Renal cortex interstitium (tissue), 15 donors: ENCODE measurements around the gene RPL36. TPM values are rescaled to one million over a fixed set of nuclear protein-coding genes. Genes with fewer than 3 reads are reported as not detected.

Experiments used
- DNase-seq, 11 donors: peaks; one replicate each; pipeline ENCODE4 v3.0.0-alpha.2; 2013; ENCODE audit warnings: low read depth in 9 of 11, low spot score in 4 of 11; ENCODE audit errors: extremely low read depth in 1 of 11
- long read RNA-seq, 16 experiments: transcript quantifications; one replicate each; lab custom pipeline, GENCODE V29; 2026
- polyA plus RNA-seq, 3 donors: library from polyadenylated mRNA; unstranded; fragments of 120-200 nt; gene quantifications; one replicate each; pipeline ENCODE4 v1.2.1, GENCODE V29; 2013; ENCODE audit not compliant: insufficient read length in 3 of 3

Gene RPL36
- polyA plus RNA-seq: 1,000 to 10,000 TPM in 1 of 3 donors, 100 to 1,000 TPM in 2; 596 to 1,019 (median 781) TPM
- long read RNA-seq, donor 1, transcript RPL36-204 (3 exons, 452 nt): minor isoform, 9 of 756 reads
- long read RNA-seq, donor 1, transcript RPL36-202 (3 exons, 556 nt): minor isoform, 84 of 756 reads
- long read RNA-seq, donor 1, transcript RPL36-201 (4 exons, 707 nt): major isoform, 476 of 756 reads
- long read RNA-seq, donor 1, partial matches to known transcripts: 102 of 756 reads
- long read RNA-seq, donor 1, other reads (novel, unspliced or antisense): 83 of 756 reads
- long read RNA-seq, donor 2, transcript RPL36-204 (3 exons, 452 nt): minor isoform, 7 of 721 reads
- long read RNA-seq, donor 2, transcript RPL36-202 (3 exons, 556 nt): minor isoform, 84 of 721 reads
- long read RNA-seq, donor 2, transcript RPL36-201 (4 exons, 707 nt): major isoform, 427 of 721 reads
- long read RNA-seq, donor 2, partial matches to known transcripts: 79 of 721 reads
- long read RNA-seq, donor 2, other reads (novel, unspliced or antisense): 123 of 721 reads
- long read RNA-seq, donor 3, transcript RPL36-201 (4 exons, 707 nt): major isoform, 518 of 875 reads
- long read RNA-seq, donor 3, transcript RPL36-202 (3 exons, 556 nt): minor isoform, 92 of 875 reads
- long read RNA-seq, donor 3, transcript RPL36-208 (2 exons, 907 nt): minor isoform, 5 of 875 reads
- long read RNA-seq, donor 3, partial matches to known transcripts: 90 of 875 reads
- long read RNA-seq, donor 3, other reads (novel, unspliced or antisense): 168 of 875 reads
- long read RNA-seq, donor 4, transcript RPL36-201 (4 exons, 707 nt): major isoform, 373 of 463 reads
- long read RNA-seq, donor 4, transcript RPL36-202 (3 exons, 556 nt): minor isoform, 58 of 463 reads
- long read RNA-seq, donor 4, partial matches to known transcripts: 16 of 463 reads
- long read RNA-seq, donor 4, other reads (novel, unspliced or antisense): 11 of 463 reads
- long read RNA-seq, donor 5: 0 reads
- long read RNA-seq, donor 6, transcript RPL36-202 (3 exons, 556 nt): minor isoform, 150 of 683 reads
- long read RNA-seq, donor 6, transcript RPL36-201 (4 exons, 707 nt): major isoform, 477 of 683 reads
- long read RNA-seq, donor 6, transcript RPL36-204 (3 exons, 452 nt): minor isoform, 5 of 683 reads
- long read RNA-seq, donor 6, partial matches to known transcripts: 29 of 683 reads
- long read RNA-seq, donor 6, other reads (novel, unspliced or antisense): 20 of 683 reads
- long read RNA-seq, donor 7, transcript RPL36-201 (4 exons, 707 nt): major isoform, 821 of 1,041 reads
- long read RNA-seq, donor 7, transcript RPL36-202 (3 exons, 556 nt): minor isoform, 139 of 1,041 reads
- long read RNA-seq, donor 7, transcript RPL36-204 (3 exons, 452 nt): minor isoform, 13 of 1,041 reads
- long read RNA-seq, donor 7, transcript RPL36-208 (2 exons, 907 nt): minor isoform, 6 of 1,041 reads
- long read RNA-seq, donor 7, partial matches to known transcripts: 34 of 1,041 reads
- long read RNA-seq, donor 7, other reads (novel, unspliced or antisense): 28 of 1,041 reads
- long read RNA-seq, donor 8: 0 reads
- long read RNA-seq, donor 9, transcript RPL36-202 (3 exons, 556 nt): minor isoform, 140 of 668 reads
- long read RNA-seq, donor 9, transcript RPL36-201 (4 exons, 707 nt): major isoform, 342 of 668 reads
- long read RNA-seq, donor 9, partial matches to known transcripts: 105 of 668 reads
- long read RNA-seq, donor 9, other reads (novel, unspliced or antisense): 77 of 668 reads
- long read RNA-seq, donor 10, transcript RPL36-201 (4 exons, 707 nt): major isoform, 590 of 733 reads
- long read RNA-seq, donor 10, transcript RPL36-202 (3 exons, 556 nt): minor isoform, 108 of 733 reads
- long read RNA-seq, donor 10, partial matches to known transcripts: 21 of 733 reads
- long read RNA-seq, donor 10, other reads (novel, unspliced or antisense): 8 of 733 reads
- long read RNA-seq, donor 11, transcript RPL36-201 (4 exons, 707 nt): major isoform, 315 of 405 reads
- long read RNA-seq, donor 11, transcript RPL36-202 (3 exons, 556 nt): minor isoform, 54 of 405 reads
- long read RNA-seq, donor 11, partial matches to known transcripts: 26 of 405 reads
- long read RNA-seq, donor 11, other reads (novel, unspliced or antisense): 8 of 405 reads
- long read RNA-seq, donor 12, transcript RPL36-201 (4 exons, 707 nt): major isoform, 271 of 379 reads
- long read RNA-seq, donor 12, transcript RPL36-202 (3 exons, 556 nt): minor isoform, 73 of 379 reads
- long read RNA-seq, donor 12, partial matches to known transcripts: 26 of 379 reads
- long read RNA-seq, donor 12, other reads (novel, unspliced or antisense): 6 of 379 reads
- long read RNA-seq, donor 13: 0 reads
- long read RNA-seq, donor 14, transcript RPL36-202 (3 exons, 556 nt): minor isoform, 143 of 688 reads
- long read RNA-seq, donor 14, transcript RPL36-201 (4 exons, 707 nt): major isoform, 504 of 688 reads
- long read RNA-seq, donor 14, partial matches to known transcripts: 9 of 688 reads
- long read RNA-seq, donor 14, other reads (novel, unspliced or antisense): 27 of 688 reads
- long read RNA-seq, donor 15, transcript RPL36-201 (4 exons, 707 nt): major isoform, 157 of 202 reads
- long read RNA-seq, donor 15, transcript RPL36-202 (3 exons, 556 nt): minor isoform, 25 of 202 reads
- long read RNA-seq, donor 15, partial matches to known transcripts: 12 of 202 reads
- long read RNA-seq, donor 15, other reads (novel, unspliced or antisense): 5 of 202 reads
- long read RNA-seq, donor 16, transcript RPL36-201 (4 exons, 707 nt): major isoform, 944 of 1,181 reads
- long read RNA-seq, donor 16, transcript RPL36-202 (3 exons, 556 nt): minor isoform, 142 of 1,181 reads
- long read RNA-seq, donor 16, transcript RPL36-204 (3 exons, 452 nt): minor isoform, 15 of 1,181 reads
- long read RNA-seq, donor 16, partial matches to known transcripts: 57 of 1,181 reads
- long read RNA-seq, donor 16, other reads (novel, unspliced or antisense): 21 of 1,181 reads

GRCh38 chr19:5690125-5690954 lies at the start of gene RPL36:
TSS of gene RPL36 (plus strand) at chr19:5690295. CDS start at chr19:5690508, 213 bp downstream.
- DNase-seq: peak; percentile 91 to 98 (median 96)

GRCh38 chr19:5641171-5641570 lies 48.9 kb upstream of the RPL36 start:
- no peak for DNase-seq

GRCh38 chr19:5642204-5642603 lies 47.9 kb upstream of the RPL36 start:
- no peak for DNase-seq

- DNase-seq: no peak
These were observed 47.0 kb upstream of the RPL36 start for GRCh38 chr19:5643060-5643459.

- no peak for DNase-seq
These were observed 46.1 kb upstream of the RPL36 start for GRCh38 chr19:5644037-5644436.

- DNase-seq: no peak
These were observed 44.7 kb upstream of the RPL36 start for GRCh38 chr19:5645409-5645808.

GRCh38 chr19:5646703-5647102 lies 43.4 kb upstream of the RPL36 start:
- no peak for DNase-seq

- no peak for DNase-seq
These were observed 41.6 kb upstream of the RPL36 start for GRCh38 chr19:5648464-5648863.

- DNase-seq: no peak
These were observed 38.7 kb upstream of the RPL36 start for GRCh38 chr19:5651361-5651760.

GRCh38 chr19:5652261-5652660 lies 37.8 kb upstream of the RPL36 start:
- DNase-seq: no peak

GRCh38 chr19:5654931-5655330 lies 35.2 kb upstream of the RPL36 start:
- DNase-seq: no peak

GRCh38 chr19:5655412-5655811 lies 34.7 kb upstream of the RPL36 start:
- no peak for DNase-seq

GRCh38 chr19:5661483-5661882 lies 28.6 kb upstream of the RPL36 start:
- DNase-seq: no peak

- no peak for DNase-seq
These were observed 26.2 kb upstream of the RPL36 start for GRCh38 chr19:5663904-5664303.

GRCh38 chr19:5664515-5664914 lies 25.6 kb upstream of the RPL36 start:
- DNase-seq: no peak
